Stimulated activated CD8-positive, alpha-beta memory T cell treated with anti-CD3 and anti-CD28 coated beads, Interleukin-15, amount 100 ng/mL, for 4 hours (primary cell): Measurements from ENCODE around the gene RAB29.
"Not testable (repeated sequence)": the region's sequence is repeated elsewhere in the genome, so short reads cannot be mapped to it uniquely, and the experiment has no call there.

ENCODE experiments used
- DNase-seq, 2 donors: peaks; one replicate each; pipeline ENCODE4 v3.0.0-alpha.2; 2020; ENCODE audit warnings: low read depth in 2 of 2

RAB29 gene

DNA sequence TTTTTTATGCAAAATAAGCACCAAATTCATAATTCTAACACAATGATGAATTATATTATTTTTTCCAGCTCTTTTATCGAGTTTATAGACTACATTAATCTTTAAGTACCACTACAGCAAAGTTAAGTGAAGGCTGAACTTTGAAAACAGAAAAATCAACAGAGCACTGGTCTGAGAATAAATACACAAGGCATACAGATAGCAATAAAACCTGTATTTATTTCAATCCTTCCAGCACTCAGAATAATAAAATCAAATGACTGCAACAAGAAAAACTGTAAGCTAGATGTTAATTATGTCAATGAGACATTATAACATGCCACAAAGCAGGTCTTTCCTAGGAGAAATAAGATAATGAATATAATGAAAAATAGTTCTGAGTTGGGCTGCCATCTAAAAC lies 49.8 kb downstream of the RAB29 start:
- no peak for DNase-seq

DNA sequence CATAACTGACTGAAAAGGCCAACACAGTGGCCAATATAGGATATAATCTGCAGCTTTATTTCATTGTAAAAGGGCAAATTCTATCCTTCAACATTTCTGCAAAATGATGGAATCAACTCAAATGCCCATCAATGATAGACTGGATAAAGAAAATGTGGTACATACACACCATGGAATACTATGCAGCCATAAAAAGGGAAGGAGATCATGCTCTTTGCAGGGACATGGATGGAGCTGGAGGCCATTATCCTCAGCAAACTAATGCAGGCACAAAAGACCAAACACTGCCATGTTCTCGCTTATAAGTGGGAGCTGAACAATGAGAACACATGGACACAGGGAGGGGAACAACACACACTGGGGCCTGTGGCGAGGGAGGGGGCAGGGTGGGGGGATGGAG lies 54.5 kb downstream of the RAB29 start:
- not testable (repeated sequence) for DNase-seq

DNA sequence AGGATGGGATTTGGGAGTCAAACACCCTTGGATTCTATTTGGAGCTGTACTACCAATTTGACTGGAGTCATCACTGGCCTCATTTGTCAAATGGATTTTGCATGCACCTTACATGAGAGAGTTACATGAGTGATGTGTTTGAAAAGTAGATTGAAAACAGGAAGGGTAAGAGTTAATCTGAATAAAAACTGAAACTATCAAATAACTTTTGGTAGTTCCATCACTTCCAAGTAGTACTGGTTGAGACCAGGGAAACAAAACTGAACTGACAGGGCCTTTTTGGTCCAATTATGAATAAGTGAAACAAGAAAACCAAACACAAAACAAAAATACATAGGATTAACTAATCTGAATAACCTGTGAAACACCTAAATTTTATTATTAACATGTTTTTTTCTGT lies 55.5 kb downstream of the RAB29 start:
- DNase-seq = no peak

DNA sequence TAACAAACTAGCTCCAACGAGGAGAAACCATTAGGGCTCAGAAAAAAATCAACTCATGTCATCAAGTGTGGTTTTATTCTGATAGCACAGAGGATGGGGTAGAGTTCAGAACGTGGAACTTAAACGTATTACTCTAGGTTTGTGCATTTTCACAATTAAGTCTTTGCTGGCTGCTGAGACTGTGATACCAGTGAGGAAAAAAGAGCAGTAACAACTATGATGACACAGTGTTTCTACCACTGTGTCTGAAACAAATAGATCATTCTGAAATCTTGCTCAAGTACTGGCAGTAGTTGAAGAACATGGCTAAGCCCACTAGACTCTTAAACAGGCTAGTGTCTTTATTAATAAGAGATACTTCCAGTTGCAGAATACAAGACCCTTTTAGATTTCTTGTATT lies 56.3 kb downstream of the RAB29 start:
- no peak for DNase-seq
